Pancreas (tissue), 10 donors: ENCODE data around the gene ZNF331. TPM values are rescaled to one million over a fixed set of nuclear protein-coding genes. Genes with fewer than 3 reads are reported as not detected.
"Not testable (repeated sequence)": the region's sequence is repeated elsewhere in the genome, so short reads cannot be mapped to it uniquely, and the experiment has no call there.

Source experiments
- ATAC-seq, 4 donors: fragments of 200-7000 bp; cut with Tn5 transposase; one replicate each; pipeline versions ENCODE4 v1.8.0 to v1.9.1; 2020; ENCODE audit warnings: mild to moderate bottlenecking in 4 of 4, moderate library complexity in 4 of 4
- DNase-seq, 6 donors: peaks; one replicate each; pipeline ENCODE4 v3.0.0-alpha.2; 2020
- FAIRE-seq: peaks from 2 replicates; lab custom pipeline; 2012; peaks lifted over from hg19 to GRCh38; lab: Jason Lieb, UNC
- H3K27ac ChIP-seq, 4 donors: fragments of 200-600 bp; sonication (generic); 1 replicate in 3 of 4; 2 replicates in 1 of 4; pipeline versions ENCODE4 v1.5.0 to v1.8.0; 2020
- H3K27me3 ChIP-seq, 4 donors: fragments of 200-600 bp; one replicate each; pipeline ENCODE4 v1.8.0; 2021
- H3K36me3 ChIP-seq, 3 donors: fragments of 200-600 bp; sonication (generic) in 1 of 3; one replicate each; pipeline versions ENCODE4 v1.5.0 to v1.8.0; 2020 to 2021
- H3K4me1 ChIP-seq, 3 donors: fragments of 200-600 bp; one replicate each; pipeline ENCODE4 v1.8.0; 2021
- H3K4me3 ChIP-seq, 4 donors: fragments of 200-600 bp; sonication (generic) in 2 of 4; one replicate each; pipeline versions ENCODE4 v1.5.0 to v1.8.0; 2020 to 2021
- H3K9me3 ChIP-seq, 4 donors: fragments of 200-600 bp; one replicate each; pipeline ENCODE4 v1.8.0; 2021
- WGBS, 2 donors: extraction: QIAGEN DNeasy Blood & Tissue Kit; methylation state at CpG; one replicate each; pipeline ENCODE4 v1.1.7; 2013; 5-methylcytosine and 5-hydroxymethylcytosine counted together
- intact Hi-C, 3 donors: fragments of 100-400 bp; cut with DNase I; formaldehyde crosslinking; loops; one replicate each; pipeline versions ENCODE4 v1.11.1 to v1.14.2; 2022
- polyA plus RNA-seq, 2 donors: library from polyadenylated mRNA; stranded (reverse); fragments of 200-250 nt; gene quantifications; one replicate each; pipeline ENCODE4 v1.2.3, GENCODE V29; 2013
- total RNA-seq, 6 donors: library from RNA; stranded (reverse); fragmentation: NEBNext Ultra II Directional in 4 of 6; extraction: Animal tissue kit (Norgen Biotek cat#: 25700) in 4 of 6; gene quantifications; one replicate each; pipeline versions ENCODE4 v1.2.1 to v1.2.4, GENCODE V29; 2021 to 2023
- TF ChIP-seq, protein P1 (sequence below), 4 donors: fragments of 200-600 bp; sonication (generic) in 3 of 4; IDR thresholded peaks; one replicate each; pipeline versions ENCODE4 v1.5.0 to v1.8.0; 2021; ENCODE audit warnings: antibody characterized with exemption in 4 of 4
- donor health status: healthy with polysubstance abuse.
- donor health status: DM: no; HTN: no; CAD: no; lungs with moderate emphysema.
- donor health status: DM: no; HTN: no; CAD: no.
- donor health status: control.
- donor health status: control.
- donor health status: Bipolar disorder and iron deficiency.
- donor health status: DM: yes; HTN: yes; CAD: no.
- donor health status: DM: no; HTN: no; CAD: no.
- donor health status: DM: no; HTN: no; CAD: no.
- donor health status: DM: yes; HTN: yes; CAD: no.

The ZNF331 gene
- total and polyA plus RNA-seq, 8 donors: 9.4 to 14.5 (median 11.7) TPM

DNA sequence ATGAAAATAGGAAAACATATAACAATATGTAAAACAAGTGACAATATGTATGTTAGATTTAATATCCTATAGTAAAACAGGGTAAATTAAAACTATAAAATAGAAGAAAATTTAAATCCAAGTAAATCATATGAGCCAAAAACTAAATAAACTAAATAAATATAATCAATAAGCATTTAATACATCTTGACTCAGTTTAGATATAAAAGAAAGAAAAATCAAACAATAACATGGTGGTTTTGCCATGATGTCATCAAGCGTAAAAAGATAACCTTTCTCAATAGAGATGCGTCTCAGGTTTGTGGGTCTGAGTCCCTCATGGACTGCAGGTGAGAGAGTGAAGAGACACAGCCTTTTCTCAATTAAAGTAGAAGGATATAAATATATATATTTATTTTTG lies 26.6 kb upstream of the ZNF331 start:
- no peak for DNase-seq
- Histone ChIP-seq H3K4me3 (no peak overlapping the region), H3K4me1 (no peaks in the 10 kb centered on the region), H3K9me3 (no peaks in the 10 kb centered on the region), H3K27me3 (no peaks in the 10 kb centered on the region), H3K36me3 (no peaks in the 10 kb centered on the region), H3K27ac (no peak overlapping the region)
- WGBS, 2 donors: 88 to 91% methylated on average over 2 of the region's 2 CpGs
- FAIRE-seq: peak; percentile 68
- no peak for ATAC-seq
- intact Hi-C loops: loop anchor here in 1 of 3 donors (5.0 kb wide), 1 partner anchor 84 kb away; no protein-coding TSS in a partner anchor
- TF ChIP-seq, protein P1, sequence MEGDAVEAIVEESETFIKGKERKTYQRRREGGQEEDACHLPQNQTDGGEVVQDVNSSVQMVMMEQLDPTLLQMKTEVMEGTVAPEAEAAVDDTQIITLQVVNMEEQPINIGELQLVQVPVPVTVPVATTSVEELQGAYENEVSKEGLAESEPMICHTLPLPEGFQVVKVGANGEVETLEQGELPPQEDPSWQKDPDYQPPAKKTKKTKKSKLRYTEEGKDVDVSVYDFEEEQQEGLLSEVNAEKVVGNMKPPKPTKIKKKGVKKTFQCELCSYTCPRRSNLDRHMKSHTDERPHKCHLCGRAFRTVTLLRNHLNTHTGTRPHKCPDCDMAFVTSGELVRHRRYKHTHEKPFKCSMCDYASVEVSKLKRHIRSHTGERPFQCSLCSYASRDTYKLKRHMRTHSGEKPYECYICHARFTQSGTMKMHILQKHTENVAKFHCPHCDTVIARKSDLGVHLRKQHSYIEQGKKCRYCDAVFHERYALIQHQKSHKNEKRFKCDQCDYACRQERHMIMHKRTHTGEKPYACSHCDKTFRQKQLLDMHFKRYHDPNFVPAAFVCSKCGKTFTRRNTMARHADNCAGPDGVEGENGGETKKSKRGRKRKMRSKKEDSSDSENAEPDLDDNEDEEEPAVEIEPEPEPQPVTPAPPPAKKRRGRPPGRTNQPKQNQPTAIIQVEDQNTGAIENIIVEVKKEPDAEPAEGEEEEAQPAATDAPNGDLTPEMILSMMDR (IDR thresholded peaks at IDR 0.05): no peak

DNA sequence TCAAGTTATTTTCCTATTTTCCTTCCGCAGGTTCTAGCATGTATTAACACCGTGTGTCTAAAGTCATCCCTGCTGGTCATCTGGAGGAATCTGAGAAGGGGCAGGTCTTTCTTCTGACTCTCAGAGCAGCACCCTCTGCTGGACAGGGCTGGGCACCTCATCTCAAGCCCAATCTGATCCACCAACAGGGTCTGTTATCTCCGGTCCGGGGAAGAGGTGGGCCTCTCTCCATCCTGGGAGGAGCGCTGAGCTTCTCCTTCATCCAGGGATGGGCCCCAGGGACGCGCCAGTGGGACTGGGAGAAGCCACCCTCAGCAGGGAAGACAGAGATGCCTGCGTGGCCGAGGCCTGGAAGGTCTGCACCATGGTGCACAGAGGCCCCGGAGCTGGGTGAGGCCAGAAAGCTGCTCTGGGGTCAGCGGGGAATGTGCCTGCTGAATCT lies 26.0 kb upstream of the ZNF331 start:
- FAIRE-seq (peak; percentile 17), ATAC-seq (peak; percentile 75 to 97 (median 93)), DNase-seq (peak; percentile 37 to 69 (median 57))
- TF ChIP-seq, protein P1 (IDR thresholded peaks at IDR 0.05): peak; percentile 25 to 61 (median 60)
- WGBS, 2 donors: 26 to 33% methylated on average over 11 of the region's 11 CpGs
- Histone ChIP-seq H3K27ac (no peak overlapping the region), H3K9me3 (no peaks in the 10 kb centered on the region), H3K36me3 (no peaks in the 10 kb centered on the region), H3K4me3 (no peak overlapping the region), H3K4me1 (no peaks in the 10 kb centered on the region), H3K27me3 (no peaks in the 10 kb centered on the region)
- intact Hi-C loops: loop anchor here in 1 of 3 donors (5.0 kb wide), 1 partner anchor 85 kb away; no protein-coding TSS in a partner anchor

DNA sequence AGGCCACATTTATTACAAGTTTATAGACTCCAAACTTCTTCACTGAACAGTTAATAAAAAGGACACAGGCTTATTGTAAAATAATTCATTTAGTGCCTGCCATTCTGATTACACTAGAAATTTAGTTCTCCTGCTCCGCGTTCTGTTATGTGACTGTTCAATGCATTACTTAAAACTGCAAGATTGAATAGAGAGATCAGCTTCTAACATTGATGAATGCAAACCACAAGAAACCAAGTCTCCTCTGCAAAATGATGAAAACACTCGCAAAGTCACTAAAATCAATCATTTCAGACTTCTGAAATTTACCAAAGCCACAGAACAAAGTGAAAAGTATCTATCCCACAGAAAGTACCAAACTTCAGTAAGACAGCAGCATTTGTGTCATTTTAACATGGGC lies 22.9 kb upstream of the ZNF331 start:
- intact Hi-C loops, H3K36me3 ChIP-seq, H3K4me3 ChIP-seq, FAIRE-seq, H3K27me3 ChIP-seq, H3K27ac ChIP-seq, H3K4me1 ChIP-seq, ATAC-seq, DNase-seq, H3K9me3 ChIP-seq: not testable (repeated sequence)
- WGBS, 2 donors: 82 to 87% methylated on average over 3 of the region's 3 CpGs

DNA sequence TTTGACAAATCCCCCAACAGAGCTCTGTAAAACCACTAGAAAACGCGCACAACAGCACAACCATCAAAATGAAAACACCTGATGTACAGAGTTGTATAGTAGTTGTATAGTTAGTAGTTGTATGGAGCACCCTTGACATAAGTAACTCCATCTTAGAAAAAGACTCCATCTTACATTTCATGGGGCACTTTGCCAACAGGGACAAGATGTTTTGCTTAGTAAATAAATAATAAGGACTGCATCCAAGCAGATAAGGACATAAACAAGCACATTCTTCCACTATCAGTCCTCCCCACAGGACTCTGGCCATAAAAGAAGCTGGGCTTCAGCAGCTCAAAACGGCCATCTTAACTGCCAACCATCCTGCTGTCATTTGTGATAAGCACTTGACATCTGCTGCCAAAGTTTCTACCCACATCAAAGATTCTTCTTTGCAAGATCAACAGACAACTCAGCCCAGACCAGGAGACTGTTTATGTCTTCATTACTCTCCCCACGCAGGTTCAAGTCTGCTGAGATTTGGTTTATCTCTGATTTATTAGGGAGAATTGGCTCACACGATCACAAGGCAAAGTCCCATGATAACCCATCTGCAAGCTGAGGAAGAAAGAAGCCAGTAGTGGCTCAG lies 20.7 kb upstream of the ZNF331 start:
- TF ChIP-seq, protein P1 (IDR thresholded peaks at IDR 0.05): no peak
- H3K27ac ChIP-seq: no peak overlapping the region
- 50 to 56% methylated on average over 5 of the region's 5 CpGs for WGBS, 2 donors
- no peak for DNase-seq
- no peaks in the 10 kb centered on the region for H3K36me3 ChIP-seq
- H3K4me3 ChIP-seq: no peak overlapping the region
- H3K27me3 ChIP-seq: no peaks in the 10 kb centered on the region
- peaks cover 0 to 5% (median 0%) of the 10 kb centered on the region in 3 donors for H3K4me1 ChIP-seq
- H3K9me3 ChIP-seq: no peaks in the 10 kb centered on the region
- intact Hi-C loops: no loop called here
- no peak for ATAC-seq
- FAIRE-seq: no peak

DNA sequence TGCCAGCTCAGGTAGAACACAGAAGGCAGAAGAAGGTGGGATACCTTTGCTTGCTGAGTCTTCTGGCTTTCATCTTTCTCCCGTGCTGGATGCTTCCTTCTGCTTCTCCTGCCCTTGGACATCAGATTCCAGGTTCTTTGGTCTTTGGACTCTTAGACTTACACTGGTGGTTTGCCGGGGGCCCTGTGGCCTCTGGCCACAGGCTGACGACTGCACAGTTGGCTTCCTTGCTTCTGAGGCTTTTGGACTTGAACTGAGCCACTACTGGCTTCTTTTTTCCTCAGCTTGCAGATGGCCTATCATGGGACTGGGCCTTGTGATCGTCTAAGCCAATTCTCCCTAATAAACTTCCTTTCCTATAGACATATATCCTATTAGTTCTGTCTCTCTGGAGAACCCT lies 19.8 kb upstream of the ZNF331 start:
- H3K27me3 ChIP-seq: no peaks in the 10 kb centered on the region
- no peaks in the 10 kb centered on the region for H3K9me3 ChIP-seq
- H3K4me1 ChIP-seq: peaks cover 0 to 5% (median 0%) of the 10 kb centered on the region in 3 donors
- intact Hi-C loops: no loop called here
- no peak overlapping the region for H3K4me3 ChIP-seq
- ATAC-seq: no peak
- no peak for DNase-seq
- TF ChIP-seq, protein P1 (IDR thresholded peaks at IDR 0.05): no peak
- H3K36me3 ChIP-seq: no peaks in the 10 kb centered on the region
- H3K27ac ChIP-seq: no peak overlapping the region
- no peak for FAIRE-seq
- 65 to 82% methylated on average over 4 of the region's 4 CpGs for WGBS, 2 donors
